ENCODE data around the gene SIVA1. TPM values are rescaled to one million over a fixed set of nuclear protein-coding genes. Genes with fewer than 3 reads are reported as not detected.

The SIVA1 gene
- total RNA-seq, 2 experiments from 2014 or later: 111 to 124 TPM

- H3K27me3 Mint-ChIP-seq: no peaks in the 10 kb centered on the region
- peak overlapping the region; percentile 20 for H3K27ac Mint-ChIP-seq
- peak overlapping the region; percentile 90 for H3K4me3 Mint-ChIP-seq
- DNase-seq (no peak), ATAC-seq (ENCODE audit: poor library complexity) (no peak)
- H3K4me1 Mint-ChIP-seq (ENCODE audit: low read depth): peaks cover 46% of the 10 kb centered on the region
- Histone ChIP-seq H3K27me3 (ENCODE audit: control insufficient read depth in 1 of 2, insufficient read depth in 2 of 2, low read length in 2 of 2) (no peaks in the 10 kb centered on the region), H3K4me3 (ENCODE audit: low read length) (no peak overlapping the region), H3K4me1 (ENCODE audit: insufficient read depth, low read length) (peaks cover 76% of the 10 kb centered on the region), H3K36me3 (ENCODE audit: insufficient read depth, low read length) (peaks cover 44% of the 10 kb centered on the region), H3K27ac (ENCODE audit: low read depth in 1 of 2, low read length in 2 of 2) (no peak overlapping the region), H3K9me3 (ENCODE audit: control insufficient read depth in 1 of 2, insufficient read depth in 1 of 2, low read length in 2 of 2) (no peaks in the 10 kb centered on the region)
- intact Hi-C loops (cut with DNase I, micrococcal nuclease): loop anchor here in 1 of 2 experiments (10.0 kb wide), 1 partner anchor 702 kb away; the partner anchor contains the start of gene TEDC1
- no peaks in the 10 kb centered on the region for H3K9me3 Mint-ChIP-seq
- peaks cover 21% of the 10 kb centered on the region for H3K36me3 Mint-ChIP-seq (ENCODE audit: low read depth)
- POLR2A ChIA-PET: interaction anchor here (1.1 kb wide), 1 partner anchor 7 kb away, joined by 3 read pairs; no protein-coding TSS in a partner anchor
- CTCF ChIA-PET: no interaction called here
- TF ChIP-seq CTCF (IDR thresholded peaks at IDR 0.05): no peak
Observed at GRCh38 chr14:104792945-104793702, 40.2 kb downstream of the SIVA1 start.

- DNase-seq: no peak
- CTCF ChIA-PET: interaction anchor here (0.6 kb wide), 1 partner anchor 41 kb away, joined by 3 read pairs; the partner anchor contains the start of gene SIVA1
- H3K4me1 ChIP-seq (ENCODE audit: insufficient read depth, low read length): peaks cover 71% of the 10 kb centered on the region
Observed at GRCh38 chr14:104793703-104793959, 40.7 kb downstream of the SIVA1 start.

GRCh38 chr14:104794099-104794498 is 41.2 kb downstream of the SIVA1 start:
- peaks cover 21% of the 10 kb centered on the region for H3K36me3 Mint-ChIP-seq (ENCODE audit: low read depth)
- CTCF ChIA-PET: interaction anchor here (0.6 to 1.5 kb wide), 2 partner anchors 33 to 41 kb away, joined by 3 to 4 read pairs; partner anchors contain the start of gene SIVA1
- peak overlapping the region; percentile 90 for H3K4me3 Mint-ChIP-seq
- Histone ChIP-seq H3K36me3 (ENCODE audit: insufficient read depth, low read length) (peaks cover 35% of the 10 kb centered on the region), H3K27ac (ENCODE audit: low read depth in 1 of 2, low read length in 2 of 2) (no peak overlapping the region), H3K27me3 (ENCODE audit: control insufficient read depth in 1 of 2, insufficient read depth in 2 of 2, low read length in 2 of 2) (no peaks in the 10 kb centered on the region), H3K4me3 (ENCODE audit: low read length) (peak overlapping the region; percentile 80), H3K9me3 (ENCODE audit: control insufficient read depth in 1 of 2, insufficient read depth in 1 of 2, low read length in 2 of 2) (no peaks in the 10 kb centered on the region), H3K4me1 (ENCODE audit: insufficient read depth, low read length) (peaks cover 66% of the 10 kb centered on the region)
- POLR2A ChIA-PET: interaction anchor here (0.9 to 1.5 kb wide), 3 partner anchors 26 to 70 kb away, joined by 3 to 5 read pairs (median 5); no protein-coding TSS in a partner anchor
- intact Hi-C loops (cut with DNase I, micrococcal nuclease): loop anchor here in 1 of 2 experiments (2.0 to 10.0 kb wide), 2 partner anchors 69 to 701 kb away; partner anchors contain the start of genes ADSS1 and TEDC1
- no peak for TF ChIP-seq CTCF (IDR thresholded peaks at IDR 0.05)
- peak overlapping the region; percentile 73 for H3K27ac Mint-ChIP-seq
- ATAC-seq (ENCODE audit: poor library complexity) (no peak), DNase-seq (peak in 6 of 14 experiments; percentile 16 to 63 (median 41))
- H3K4me1 Mint-ChIP-seq (ENCODE audit: low read depth): peaks cover 52% of the 10 kb centered on the region
- no peaks in the 10 kb centered on the region for H3K9me3 Mint-ChIP-seq
- no peaks in the 10 kb centered on the region for H3K27me3 Mint-ChIP-seq

More at GRCh38 chr14:104793703-104793959, 40.7 kb downstream of the SIVA1 start:
- H3K4me1 Mint-ChIP-seq (ENCODE audit: low read depth): peaks cover 47% of the 10 kb centered on the region
- TF ChIP-seq CTCF (IDR thresholded peaks at IDR 0.05): no peak
- POLR2A ChIA-PET: no interaction called here
- Histone ChIP-seq H3K27me3 (ENCODE audit: control insufficient read depth in 1 of 2, insufficient read depth in 2 of 2, low read length in 2 of 2) (no peaks in the 10 kb centered on the region), H3K9me3 (ENCODE audit: control insufficient read depth in 1 of 2, insufficient read depth in 1 of 2, low read length in 2 of 2) (no peaks in the 10 kb centered on the region), H3K27ac (ENCODE audit: low read depth in 1 of 2, low read length in 2 of 2) (no peak overlapping the region), H3K4me3 (ENCODE audit: low read length) (peak overlapping the region; percentile 80), H3K36me3 (ENCODE audit: insufficient read depth, low read length) (peaks cover 39% of the 10 kb centered on the region)
- no peak for ATAC-seq (ENCODE audit: poor library complexity)
- H3K36me3 Mint-ChIP-seq (ENCODE audit: low read depth): peaks cover 21% of the 10 kb centered on the region
- intact Hi-C loops (cut with DNase I, micrococcal nuclease): loop anchor here in 1 of 2 experiments (10.0 kb wide), 1 partner anchor 701 kb away; the partner anchor contains the start of gene TEDC1
- peak overlapping the region; percentile 73 for H3K27ac Mint-ChIP-seq
- no peaks in the 10 kb centered on the region for H3K9me3 Mint-ChIP-seq
- peak overlapping the region; percentile 90 for H3K4me3 Mint-ChIP-seq
- no peaks in the 10 kb centered on the region for H3K27me3 Mint-ChIP-seq

All from CD4-positive, alpha-beta T cell (primary cell).